Body of pancreas (tissue), 4 donors: ENCODE data around the gene ACTR5.

Source experiments
- CTCF ChIP-seq, 7 experiments: fragments of 450-650 bp in 4 of 7; fragments of 200-600 bp in 3 of 7; sonication (generic) in 3 of 7; IDR thresholded peaks; one replicate each; pipeline ENCODE4 v1.5.1; 2016 to 2019; ENCODE audit warnings: antibody characterized with exemption in 7 of 7
- POLR2A ChIP-seq, 3 donors: fragments of 450-650 bp; IDR thresholded peaks; one replicate each; pipeline ENCODE4 v1.6.1; 2016; ENCODE audit warnings: antibody characterized with exemption in 3 of 3, mild to moderate bottlenecking in 2 of 3

GRCh38 chr20:38760978-38761377 is 12.7 kb downstream of the ACTR5 start:
- TF ChIP-seq CTCF (IDR thresholded peaks at IDR 0.05): no peak
- no peak for TF ChIP-seq POLR2A (IDR thresholded peaks at IDR 0.05)
